H9 (cell line): Measurements from ENCODE around the gene FAM131C. TPM values are rescaled to one million over a fixed set of nuclear protein-coding genes. Genes with fewer than 3 reads are reported as not detected.

Experiments used
- DNase-seq: peaks from one replicate; pipeline ENCODE4 v3.0.0-alpha.2; 2017
- H2AFZ ChIP-seq: one replicate; pipeline ENCODE4 v1.6.1; 2013; ENCODE audit warnings: mild to moderate bottlenecking, low read length, control low read depth, moderate library complexity
- H2AK5ac ChIP-seq: 2 replicates; pipeline ENCODE4 v1.6.1; 2013; ENCODE audit warnings: low read length, control low read depth, mixed read lengths; ENCODE audit not compliant: insufficient read length
- H2BK120ac ChIP-seq: one replicate; pipeline ENCODE4 v1.6.1; 2013; ENCODE audit warnings: low read depth, mild to moderate bottlenecking, low read length, control low read depth, inconsistent platforms; ENCODE audit not compliant: poor library complexity, severe bottlenecking
- H2BK12ac ChIP-seq: 2 replicates; pipeline ENCODE4 v1.6.1; 2013; ENCODE audit warnings: low read length, control low read depth, mixed read lengths, low read depth; ENCODE audit not compliant: insufficient read length
- H2BK15ac ChIP-seq: 2 replicates; pipeline ENCODE4 v1.6.1; 2013; ENCODE audit warnings: low read depth, low read length, control low read depth
- H2BK20ac ChIP-seq: one replicate; pipeline ENCODE4 v1.6.1; 2013; ENCODE audit warnings: low read depth, mild to moderate bottlenecking, low read length, control low read depth, inconsistent platforms; ENCODE audit not compliant: poor library complexity, severe bottlenecking
- H2BK5ac ChIP-seq: 2 replicates; pipeline ENCODE4 v1.6.1; 2013; ENCODE audit warnings: low read length, control low read depth, mixed read lengths; ENCODE audit not compliant: insufficient read length
- H3K14ac ChIP-seq: 2 replicates; pipeline ENCODE4 v1.6.1; 2013; ENCODE audit warnings: low read length, control low read depth; ENCODE audit not compliant: insufficient read depth
- H3K18ac ChIP-seq: 2 replicates; pipeline ENCODE4 v1.6.1; 2013; ENCODE audit warnings: low read depth, mild to moderate bottlenecking, mixed read lengths, low read length, control low read depth; ENCODE audit not compliant: insufficient read length
- H3K23ac ChIP-seq: 2 replicates; pipeline ENCODE4 v1.6.1; 2013; ENCODE audit warnings: low read length, control low read depth, mixed read lengths, low read depth; ENCODE audit not compliant: insufficient read length
- H3K23me2 ChIP-seq: 2 replicates; pipeline ENCODE4 v1.6.1; 2013; ENCODE audit warnings: low read depth, mild to moderate bottlenecking, mixed read lengths, low read length, control low read depth; ENCODE audit not compliant: insufficient read length, poor library complexity, severe bottlenecking
- H3K27ac ChIP-seq: 2 replicates; pipeline ENCODE4 v1.5.1; 2013; ENCODE audit warnings: low read length, control low read depth, mixed read lengths, low read depth; ENCODE audit not compliant: insufficient read length
- H3K27me3 ChIP-seq: 2 replicates; pipeline ENCODE4 v1.6.1; 2013; ENCODE audit warnings: low read length, control low read depth, inconsistent platforms; ENCODE audit not compliant: insufficient read depth
- H3K4ac ChIP-seq: 2 replicates; pipeline ENCODE4 v1.6.1; 2013; ENCODE audit warnings: low read depth, mild to moderate bottlenecking, control low read depth, inconsistent platforms, low read length, moderate library complexity
- H3K4me1 ChIP-seq: 2 replicates; pipeline ENCODE4 v1.6.1; 2013; ENCODE audit warnings: low read length, control low read depth, inconsistent platforms; ENCODE audit not compliant: insufficient read depth
- H3K4me2 ChIP-seq: 2 replicates; pipeline ENCODE4 v1.6.1; 2013; ENCODE audit warnings: low read length, control low read depth, mixed read lengths; ENCODE audit not compliant: insufficient read length, insufficient read depth
- H3K56ac ChIP-seq: 2 replicates; pipeline ENCODE4 v1.6.1; 2013; ENCODE audit warnings: low read depth, mild to moderate bottlenecking, mixed read lengths, low read length, control low read depth; ENCODE audit not compliant: insufficient read length
- H3K79me1 ChIP-seq: 2 replicates; pipeline ENCODE4 v1.6.1; 2013; ENCODE audit warnings: low read depth, mild to moderate bottlenecking, moderate library complexity, low read length, control low read depth, inconsistent platforms; ENCODE audit not compliant: insufficient read depth, poor library complexity, severe bottlenecking
- H3K79me2 ChIP-seq: 2 replicates; pipeline ENCODE4 v1.6.1; 2013; ENCODE audit warnings: low read length, control low read depth, inconsistent platforms; ENCODE audit not compliant: insufficient read depth
- H3K9ac ChIP-seq: 2 replicates; pipeline ENCODE4 v1.6.1; 2013; ENCODE audit warnings: low read length, control low read depth, mixed read lengths; ENCODE audit not compliant: insufficient read length; ENCODE audit errors: extremely low read depth
- H3K9me3 ChIP-seq: one replicate; pipeline ENCODE4 v1.6.1; 2013; ENCODE audit warnings: low read depth, low read length, inconsistent platforms; ENCODE audit not compliant: control insufficient read depth
- H3T11ph ChIP-seq: one replicate; pipeline ENCODE4 v1.6.1; 2013; ENCODE audit warnings: mild to moderate bottlenecking, low read length, control low read depth, inconsistent platforms
- H4K20me1 ChIP-seq: one replicate; pipeline ENCODE4 v1.6.1; 2013; ENCODE audit not compliant: control insufficient read depth, insufficient read length, insufficient read depth
- H4K5ac ChIP-seq: 2 replicates; pipeline ENCODE4 v1.6.1; 2013; ENCODE audit warnings: low read depth, mild to moderate bottlenecking, mixed read lengths, low read length, control low read depth; ENCODE audit not compliant: insufficient read length
- H4K8ac ChIP-seq: replicated peaks from 2 replicates; pipeline ENCODE4 v1.6.1; 2013; ENCODE audit warnings: low read length, control low read depth, mixed read lengths, low read depth; ENCODE audit not compliant: insufficient read length
- H4K91ac ChIP-seq: 2 replicates; pipeline ENCODE4 v1.6.1; 2013; ENCODE audit warnings: low read depth, mild to moderate bottlenecking, moderate library complexity, mixed read lengths, low read length, control low read depth; ENCODE audit not compliant: insufficient read length
- H3K27ac Mint-ChIP-seq, 3 experiments: 2 replicates in 2 of 3; 3 replicates in 1 of 3; pipeline ENCODE4 v1.8.0; 2020 to 2021; ENCODE audit warnings: mixed read lengths in 3 of 3, mild to moderate bottlenecking in 1 of 3, moderate library complexity in 1 of 3
- H3K27me3 Mint-ChIP-seq: 2 replicates; pipeline ENCODE4 v1.8.0; 2021; ENCODE audit warnings: low read depth, mild to moderate bottlenecking, moderate library complexity, mixed read lengths
- H3K36me3 Mint-ChIP-seq, 3 experiments: 2 replicates in 2 of 3; 3 replicates in 1 of 3; pipeline ENCODE4 v1.8.0; 2020 to 2021; ENCODE audit warnings: low read depth in 3 of 3, mixed read lengths in 3 of 3; ENCODE audit not compliant: insufficient read depth in 1 of 3
- H3K4me1 Mint-ChIP-seq, 2 experiments: 2 replicates each; pipeline ENCODE4 v1.8.0; 2020; ENCODE audit warnings: mixed read lengths in 2 of 2
- H3K4me3 Mint-ChIP-seq, 2 experiments: 2 replicates in 1 of 2; 3 replicates in 1 of 2; pipeline ENCODE4 v1.8.0; 2020 to 2021; ENCODE audit warnings: mild to moderate bottlenecking in 2 of 2, mixed read lengths in 2 of 2, moderate library complexity in 1 of 2
- H3K9me3 Mint-ChIP-seq, 2 experiments: 2 replicates in 1 of 2; 3 replicates in 1 of 2; pipeline ENCODE4 v1.8.0; 2020; ENCODE audit warnings: mild to moderate bottlenecking in 2 of 2, mixed read lengths in 2 of 2, moderate library complexity in 1 of 2
- CTCF ChIP-seq: fragments of 200-600 bp; sonication (generic); conservative IDR thresholded peaks from 3 replicates; pipeline ENCODE4 v1.8.0; 2021; ENCODE audit warnings: antibody characterized with exemption, mild to moderate bottlenecking
- WGBS: extraction: QIAGEN DNeasy Blood & Tissue Kit; methylation state at CpG from one replicate; pipeline ENCODE4 v1.1.7; 2013; ENCODE audit warnings: missing lambda C conversion rate, low lambda C conversion rate, mixed read lengths; ENCODE audit not compliant: insufficient read length; ENCODE audit errors: extremely low coverage; 5-methylcytosine and 5-hydroxymethylcytosine counted together
- total RNA-seq: library from RNA; stranded (reverse); gene quantifications from 2 replicates; pipeline ENCODE4 v1.2.1, GENCODE V29; 2021

Gene FAM131C
- total RNA-seq, 1 experiment from 2014 or later = 0.61 TPM

GRCh38 chr1:16099412-16099811, 26.0 kb upstream of the FAM131C start:
- no peak overlapping the region for H3T11ph ChIP-seq
- no peaks in the 10 kb centered on the region for H3K79me1 ChIP-seq
- no CpG with 5 or more reads among the region's 1 CpG for WGBS
- no peak overlapping the region for H2BK12ac ChIP-seq
- H3K9ac ChIP-seq = no peak overlapping the region
- no peak overlapping the region for H3K56ac ChIP-seq
- no peak overlapping the region for H3K27ac ChIP-seq
- no peak overlapping the region for H2BK20ac ChIP-seq
- no peak overlapping the region for H2BK15ac ChIP-seq
- no peak overlapping the region for H2AFZ ChIP-seq
- H3K27me3 ChIP-seq = no peaks in the 10 kb centered on the region
- peaks cover 27% of the 10 kb centered on the region for H3K27me3 Mint-ChIP-seq
- no peak for DNase-seq
- no peak overlapping the region for H3K4me2 ChIP-seq
- no peak overlapping the region for H3K18ac ChIP-seq
- no peak for TF ChIP-seq CTCF
- no peak overlapping the region for H4K91ac ChIP-seq
- H3K27ac Mint-ChIP-seq = no peak overlapping the region
- H4K20me1 ChIP-seq = no peaks in the 10 kb centered on the region
- H3K4me3 Mint-ChIP-seq = no peak overlapping the region
- H3K14ac ChIP-seq = no peak overlapping the region
- no peaks in the 10 kb centered on the region for H3K4me1 ChIP-seq
- no peak overlapping the region for H2AK5ac ChIP-seq
- peaks cover 3 to 8% (median 5%) of the 10 kb centered on the region in 3 experiments; a peak in 5 of 7 replicates for H3K36me3 Mint-ChIP-seq
- no peak overlapping the region for H3K4ac ChIP-seq
- H4K8ac ChIP-seq = no peak overlapping the region
- no peaks in the 10 kb centered on the region for H3K9me3 ChIP-seq
- H2BK5ac ChIP-seq = no peak overlapping the region
- no peak overlapping the region for H2BK120ac ChIP-seq
- no peaks in the 10 kb centered on the region for H3K79me2 ChIP-seq
- peaks cover 0 to 18% of the 10 kb centered on the region in 2 experiments; a peak in 2 of 4 replicates for H3K4me1 Mint-ChIP-seq
- no peaks in the 10 kb centered on the region for H3K23me2 ChIP-seq
- H4K5ac ChIP-seq = no peak overlapping the region
- H3K23ac ChIP-seq = no peak overlapping the region
- peaks cover 17 to 19% of the 10 kb centered on the region in 2 experiments for H3K9me3 Mint-ChIP-seq
